Smooth muscle cell (in vitro differentiated cells): ENCODE results near the gene POLA2. TPM values are rescaled to one million over a fixed set of nuclear protein-coding genes. Genes with fewer than 3 reads are reported as not detected.

Experiments used
- DNase-seq: peaks from one replicate; lab custom pipeline; 2025; ENCODE audit not compliant: unreplicated experiment; lab: John Stamatoyannopoulos, UW
- H2AFZ ChIP-seq: fragments of 200-600 bp; sonication (generic); 2 replicates; pipeline ENCODE4 v1.6.0; 2016; ENCODE audit warnings: antibody characterized with exemption, low read depth, mild to moderate bottlenecking
- H3F3A ChIP-seq: fragments of 200-600 bp; sonication (generic); 2 replicates; pipeline ENCODE4 v1.6.0; 2017; ENCODE audit warnings: antibody characterized with exemption, low read depth
- H3K27ac ChIP-seq: fragments of 200-600 bp; sonication (generic); 2 replicates; pipeline ENCODE4 v1.5.1; 2016; ENCODE audit warnings: low read depth, mild to moderate bottlenecking
- H3K27me3 ChIP-seq: fragments of 200-600 bp; sonication (generic); 2 replicates; pipeline ENCODE4 v1.6.1; 2016; ENCODE audit warnings: low read depth, mild to moderate bottlenecking
- H3K36me3 ChIP-seq: fragments of 200-600 bp; sonication (generic); 2 replicates; pipeline ENCODE4 v1.5.1; 2016; ENCODE audit warnings: low read depth
- H3K4me1 ChIP-seq: fragments of 200-600 bp; sonication (generic); 2 replicates; pipeline ENCODE4 v1.5.1; 2016; ENCODE audit warnings: low read depth
- H3K4me2 ChIP-seq: fragments of 200-600 bp; sonication (generic); 2 replicates; pipeline ENCODE4 v1.6.0; 2016; ENCODE audit warnings: mild to moderate bottlenecking
- H3K4me3 ChIP-seq: fragments of 200-600 bp; sonication (generic); 2 replicates; pipeline ENCODE4 v1.5.1; 2016; ENCODE audit warnings: mild to moderate bottlenecking
- H3K79me2 ChIP-seq: fragments of 200-600 bp; sonication (generic); 2 replicates; pipeline ENCODE4 v1.6.0; 2016; ENCODE audit warnings: low read depth, mild to moderate bottlenecking
- H3K9ac ChIP-seq: fragments of 200-600 bp; sonication (generic); 2 replicates; pipeline ENCODE4 v1.6.0; 2016; ENCODE audit warnings: low read depth
- H3K9me3 ChIP-seq: fragments of 200-600 bp; sonication (generic); replicated peaks from 2 replicates; pipeline ENCODE4 v1.5.1; 2016; ENCODE audit warnings: low read depth
- H4K20me1 ChIP-seq: fragments of 200-600 bp; sonication (generic); 2 replicates; pipeline ENCODE4 v1.6.0; 2016; ENCODE audit warnings: low read depth
- CTCF ChIP-seq: fragments of 200-600 bp; sonication (generic); IDR thresholded peaks from 2 replicates; pipeline ENCODE4 v1.5.1; 2017; ENCODE audit warnings: borderline replicate concordance, mild to moderate bottlenecking, antibody characterized with exemption; ENCODE audit not compliant: insufficient read depth, poor library complexity, severe bottlenecking
- WGBS: methylation state at CpG from one replicate; pipeline ENCODE4 v1.1.7; 2016; ENCODE audit warnings: low lambda C conversion rate; 5-methylcytosine and 5-hydroxymethylcytosine counted together
- polyA plus RNA-seq: library from polyadenylated mRNA; unstranded; fragments of >200 nt; fragmentation: Nextera tagmentation; extraction: Ambion mirVana; gene quantifications from 2 replicates; pipeline ENCODE4 v1.2.1, GENCODE V29; 2016
- total RNA-seq: library from RNA; depleted of rRNA; stranded (reverse); fragments of >200 nt; gene quantifications from 2 replicates; pipeline ENCODE4 v1.2.3, GENCODE V29; 2014

Gene POLA2
- total and polyA plus RNA-seq, 2 experiments from 2014 or later, result 2.5 to 8.4 TPM

GRCh38 chr11:65214212-65214845, 47.4 kb upstream of the POLA2 start:
- Histone ChIP-seq H3K9me3 (no peaks in the 10 kb centered on the region), H3K27me3 (no peaks in the 10 kb centered on the region), H3K9ac (no peak overlapping the region), H3K79me2 (no peaks in the 10 kb centered on the region), H3K27ac (no peak overlapping the region), H3F3A (no peaks in the 10 kb centered on the region), H2AFZ (no peak overlapping the region), H3K4me1 (no peaks in the 10 kb centered on the region), H3K4me2 (no peak overlapping the region), H3K4me3 (no peak overlapping the region), H4K20me1 (no peaks in the 10 kb centered on the region), H3K36me3 (no peaks in the 10 kb centered on the region)
- DNase-seq, result no peak
- TF ChIP-seq CTCF, result no peak
- 90% methylated on average over 16 of the region's 16 CpGs for WGBS

- no peak for TF ChIP-seq CTCF
- no peak for DNase-seq
- H2AFZ ChIP-seq, result no peak overlapping the region
Measured at GRCh38 chr11:65215441-65216076, 46.2 kb upstream of the POLA2 start.

GRCh38 chr11:65216830-65217229, 44.9 kb upstream of the POLA2 start:
- Histone ChIP-seq H3K4me1 (no peaks in the 10 kb centered on the region), H3K4me3 (no peak overlapping the region), H4K20me1 (no peaks in the 10 kb centered on the region), H3K27ac (no peak overlapping the region), H3K9me3 (no peaks in the 10 kb centered on the region), H2AFZ (no peak overlapping the region), H3K4me2 (no peak overlapping the region), H3K9ac (no peak overlapping the region), H3K36me3 (no peaks in the 10 kb centered on the region), H3K79me2 (no peaks in the 10 kb centered on the region), H3K27me3 (no peaks in the 10 kb centered on the region), H3F3A (no peaks in the 10 kb centered on the region)
- no peak for TF ChIP-seq CTCF
- no peak for DNase-seq
- 97% methylated on average over 3 of the region's 6 CpGs for WGBS

More at GRCh38 chr11:65215441-65216076, 46.2 kb upstream of the POLA2 start:
- Histone ChIP-seq H3K36me3 (no peaks in the 10 kb centered on the region), H3K27me3 (no peaks in the 10 kb centered on the region), H3K9ac (no peak overlapping the region), H3K9me3 (no peaks in the 10 kb centered on the region), H4K20me1 (no peaks in the 10 kb centered on the region), H3K4me1 (no peaks in the 10 kb centered on the region), H3F3A (no peaks in the 10 kb centered on the region), H3K4me3 (no peak overlapping the region), H3K27ac (no peak overlapping the region), H3K79me2 (no peaks in the 10 kb centered on the region), H3K4me2 (no peak overlapping the region)
- WGBS, result 87% methylated on average over 14 of the region's 24 CpGs
